Measurements from ENCODE around the gene NR3C2.
"Not testable (repeated sequence)": the region's sequence is repeated elsewhere in the genome, so short reads cannot be mapped to it uniquely, and the experiment has no call there.

NR3C2 gene

GRCh38 chr4:148211533-148211932, 230.7 kb downstream of the NR3C2 start:
- DNase-seq = no peak

GRCh38 chr4:148210661-148211060, 231.6 kb downstream of the NR3C2 start:
- no peak for DNase-seq

- no peak for DNase-seq
Observed at GRCh38 chr4:148207068-148207467, 235.1 kb downstream of the NR3C2 start.

- no peak for DNase-seq
Observed at GRCh38 chr4:148205476-148205875, 236.7 kb downstream of the NR3C2 start.

- no peak for DNase-seq
Observed at GRCh38 chr4:148204892-148205291, 237.3 kb downstream of the NR3C2 start.

- no peak for DNase-seq
Observed at GRCh38 chr4:148204171-148204570, 238.0 kb downstream of the NR3C2 start.

- no peak for DNase-seq
Observed at GRCh38 chr4:148203056-148203898, 238.9 kb downstream of the NR3C2 start.

- DNase-seq = no peak
Observed at GRCh38 chr4:148200960-148201359, 241.3 kb downstream of the NR3C2 start.

- no peak for DNase-seq
Observed at GRCh38 chr4:148196164-148196563, 246.1 kb downstream of the NR3C2 start.

- no peak for DNase-seq
Observed at GRCh38 chr4:148192526-148192925, 249.7 kb downstream of the NR3C2 start.

- DNase-seq = not testable (repeated sequence)
Observed at GRCh38 chr4:148187454-148188222, 254.6 kb downstream of the NR3C2 start.

- no peak for DNase-seq
Observed at GRCh38 chr4:148184922-148185321, 257.3 kb downstream of the NR3C2 start.

GRCh38 chr4:148182230-148182911, 259.8 kb downstream of the NR3C2 start:
- no peak for DNase-seq

- no peak for DNase-seq
Observed at GRCh38 chr4:148173397-148174017, 268.7 kb downstream of the NR3C2 start.

GRCh38 chr4:148171596-148171995, 270.6 kb downstream of the NR3C2 start:
- no peak for DNase-seq

GRCh38 chr4:148170408-148171365, 271.5 kb downstream of the NR3C2 start:
- DNase-seq = peak in 1 of 5 donors; percentile 5

GRCh38 chr4:148166132-148166591, 276.1 kb downstream of the NR3C2 start:
- no peak for DNase-seq

GRCh38 chr4:148164557-148164956, 277.7 kb downstream of the NR3C2 start:
- DNase-seq = no peak

GRCh38 chr4:148162991-148163390, 279.2 kb downstream of the NR3C2 start:
- no peak for DNase-seq

- DNase-seq = no peak
Observed at GRCh38 chr4:148162519-148162918, 279.7 kb downstream of the NR3C2 start.

- no peak for DNase-seq
Observed at GRCh38 chr4:148161601-148162000, 280.6 kb downstream of the NR3C2 start.

GRCh38 chr4:148159793-148160192, 282.4 kb downstream of the NR3C2 start:
- no peak for DNase-seq
